SK-N-SH (cell line): ENCODE results near the gene NHS. TPM values are rescaled to one million over a fixed set of nuclear protein-coding genes. Genes with fewer than 3 reads are reported as not detected.

Experiments used
- CTCF ChIA-PET: fragments of 300-600, 350-600 bp; formaldehyde crosslinking; extraction: SDS; loops from one replicate; lab custom pipeline; 2021; lab: Yijun Ruan, JAX
- POLR2A ChIA-PET: fragments of 350-600 bp; sonication (Branson Sonifier 250); formaldehyde crosslinking; extraction: SDS; loops from one replicate; lab custom pipeline; 2020; ENCODE audit warnings: antibody characterized with exemption, inconsistent platforms; lab: Yijun Ruan, JAX
- DNase-seq: peaks from one replicate; pipeline ENCODE4 v3.0.0; 2012
- H2AFZ ChIP-seq: fragments of 200-600 bp; sonication (generic); 2 replicates; pipeline ENCODE4 v1.8.1; 2016; ENCODE audit warnings: antibody characterized with exemption, mild to moderate bottlenecking, low read depth
- H3F3A ChIP-seq: fragments of 200-600 bp; sonication (generic); replicated peaks from 2 replicates; pipeline ENCODE3; 2016; ENCODE audit warnings: antibody characterized with exemption, mild to moderate bottlenecking; ENCODE audit not compliant: insufficient read depth
- H3K27ac ChIP-seq, 2 experiments: fragments of 200-500 bp in 1 of 2; fragments of 200-600 bp in 1 of 2; sonication (Bioruptor generic) in 1 of 2; sonication (generic), shearing (Covaris generic) in 1 of 2; 2 replicates each; pipeline versions ENCODE4 v1.5.1 to v1.6.1; 2014 to 2016; ENCODE audit warnings: low read depth in 2 of 2, inconsistent platforms in 1 of 2, low read length in 1 of 2, mild to moderate bottlenecking in 1 of 2, mixed read lengths in 1 of 2
- H3K27me3 ChIP-seq: fragments of 200-600 bp; sonication (generic), shearing (Covaris generic); 2 replicates; pipeline ENCODE4 v1.6.1; 2016; ENCODE audit warnings: mixed run types; ENCODE audit not compliant: insufficient read depth
- H3K36me3 ChIP-seq, 2 experiments: fragments of 200-500 bp in 1 of 2; fragments of 200-600 bp in 1 of 2; sonication (Bioruptor generic) in 1 of 2; sonication (generic) in 1 of 2; replicated peaks in 1 of 2; 2 replicates each; pipeline versions ENCODE3 to v1.5.1; 2014 to 2016; ENCODE audit warnings: low read length in 1 of 2, mild to moderate bottlenecking in 1 of 2; ENCODE audit not compliant: insufficient read depth in 2 of 2, control insufficient read depth in 1 of 2
- H3K4me1 ChIP-seq, 2 experiments: fragments of 200-500 bp in 1 of 2; fragments of 200-600 bp in 1 of 2; sonication (Bioruptor generic) in 1 of 2; sonication (generic), shearing (Covaris generic) in 1 of 2; 2 replicates each; pipeline versions ENCODE4 v1.5.1 to v1.6.1; 2014 to 2016; ENCODE audit warnings: low read depth in 1 of 2, low read length in 1 of 2, mixed run types in 1 of 2; ENCODE audit not compliant: insufficient read depth in 2 of 2, control insufficient read depth in 1 of 2
- H3K4me2 ChIP-seq: fragments of 200-600 bp; sonication (generic), shearing (Covaris generic); 2 replicates; pipeline ENCODE4 v1.6.1; 2017; ENCODE audit warnings: mixed run types
- H3K4me3 ChIP-seq, 2 experiments: fragments of 200-500 bp in 1 of 2; fragments of 200-600 bp in 1 of 2; sonication (Bioruptor generic) in 1 of 2; sonication (generic), shearing (Covaris generic) in 1 of 2; 2 replicates each; pipeline versions ENCODE4 v1.5.1 to v1.8.1; 2014 to 2016; ENCODE audit warnings: low read depth in 2 of 2, inconsistent platforms in 1 of 2, low read length in 1 of 2, mild to moderate bottlenecking in 1 of 2, mixed read lengths in 1 of 2, moderate library complexity in 1 of 2
- H3K79me2 ChIP-seq: fragments of 200-600 bp; sonication (generic); 2 replicates; pipeline ENCODE4 v1.8.1; 2017; ENCODE audit warnings: mild to moderate bottlenecking; ENCODE audit not compliant: insufficient read depth
- H3K9ac ChIP-seq: fragments of 200-600 bp; sonication (generic); 2 replicates; pipeline ENCODE4 v1.6.1; 2017; ENCODE audit warnings: mixed run types
- H3K9me2 ChIP-seq: fragments of 200-600 bp; sonication (generic); 2 replicates; pipeline ENCODE4 v1.6.1; 2017; ENCODE audit warnings: mixed run types
- H3K9me3 ChIP-seq: fragments of 200-600 bp; sonication (generic); 2 replicates; pipeline ENCODE4 v1.6.1; 2017; ENCODE audit warnings: mixed run types, mild to moderate bottlenecking, moderate library complexity
- H4K20me1 ChIP-seq: fragments of 200-600 bp; sonication (generic); 2 replicates; pipeline ENCODE4 v1.6.1; 2017; ENCODE audit warnings: mild to moderate bottlenecking, mixed run types; ENCODE audit not compliant: insufficient read depth
- FOSL2 ChIP-seq: IDR thresholded peaks from 2 replicates; pipeline ENCODE4 v1.4.0; 2012; ENCODE audit warnings: low read depth, mild to moderate bottlenecking, moderate library complexity, borderline replicate concordance
- GABPA ChIP-seq: IDR thresholded peaks from 2 replicates; pipeline ENCODE4 v1.4.0; 2012; ENCODE audit warnings: low read depth, mild to moderate bottlenecking
- GATA2 ChIP-seq: sonication (generic); formaldehyde crosslinking; IDR thresholded peaks from 2 replicates; pipeline ENCODE4 v1.5.0; 2020; ENCODE audit warnings: mild to moderate bottlenecking, missing genetic modification reagents
- JUND ChIP-seq: IDR thresholded peaks from 2 replicates; pipeline ENCODE4 v1.4.0; 2012
- MXI1 ChIP-seq: IDR thresholded peaks from 2 replicates; pipeline ENCODE4 v1.6.1; 2012; ENCODE audit warnings: mild to moderate bottlenecking, low read depth, low read length, improper control_type of control experiment
- PBX3 ChIP-seq: IDR thresholded peaks from 2 replicates; pipeline ENCODE4; 2012
- POLR2AphosphoS5 ChIP-seq: IDR thresholded peaks from 2 replicates; pipeline ENCODE4 v1.6.1; 2012; ENCODE audit warnings: low read depth, low read length
- TCF12 ChIP-seq: IDR thresholded peaks from 2 replicates; pipeline ENCODE4 v1.4.0; 2012
- WGBS: methylation state at CpG from one replicate; pipeline ENCODE4 v1.1.6; 2017; ENCODE audit warnings: low lambda C conversion rate; 5-methylcytosine and 5-hydroxymethylcytosine counted together
- polyA plus RNA-seq, 3 experiments: library from polyadenylated mRNA; depleted of rRNA; stranded (reverse); fragments of >200 nt; gene quantifications; 2 replicates each; pipeline ENCODE4 v1.2.3, GENCODE V29; 2012
- TF ChIP-seq, protein P1 (sequence below): IDR thresholded peaks from 2 replicates; pipeline ENCODE4 v1.4.0; 2012; ENCODE audit warnings: low read depth, borderline replicate concordance
- TF ChIP-seq, protein P2 (sequence below): IDR thresholded peaks from 2 replicates; pipeline ENCODE4 v1.4.0; 2012; ENCODE audit warnings: low read depth

The NHS gene
- polyA plus RNA-seq, 1 of the 3 experiments (the other 2 are of a cell fraction): 1.0 TPM

- no peak overlapping the region for H3K27ac ChIP-seq
- CTCF ChIA-PET: no interaction called here
- no peaks in the 10 kb centered on the region for H3K9me2 ChIP-seq
- H3K27me3 ChIP-seq: no peaks in the 10 kb centered on the region
- H2AFZ ChIP-seq: no peak overlapping the region
- H3K9ac ChIP-seq: no peak overlapping the region
- TF ChIP-seq GABPA: no peak
- TF ChIP-seq GATA2 (CRISPR knock-in tag): no peak
- TF ChIP-seq PBX3: no peak
- TF ChIP-seq, protein P1, sequence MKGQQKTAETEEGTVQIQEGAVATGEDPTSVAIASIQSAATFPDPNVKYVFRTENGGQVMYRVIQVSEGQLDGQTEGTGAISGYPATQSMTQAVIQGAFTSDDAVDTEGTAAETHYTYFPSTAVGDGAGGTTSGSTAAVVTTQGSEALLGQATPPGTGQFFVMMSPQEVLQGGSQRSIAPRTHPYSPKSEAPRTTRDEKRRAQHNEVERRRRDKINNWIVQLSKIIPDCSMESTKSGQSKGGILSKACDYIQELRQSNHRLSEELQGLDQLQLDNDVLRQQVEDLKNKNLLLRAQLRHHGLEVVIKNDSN: no peak
- no peak for TF ChIP-seq JUND
- TF ChIP-seq, all 33 proteins: peak for 0
- no peak for DNase-seq
- WGBS: 55% methylated on average over 6 of the region's 6 CpGs
- POLR2A ChIA-PET: no interaction called here
- H4K20me1 ChIP-seq: no peaks in the 10 kb centered on the region
- peaks cover 12% of the 10 kb centered on the region for H3F3A ChIP-seq
- no peaks in the 10 kb centered on the region for H3K79me2 ChIP-seq
- H3K9me3 ChIP-seq: no peaks in the 10 kb centered on the region
- H3K4me1 ChIP-seq: peaks cover 3 to 4% of the 10 kb centered on the region in 2 experiments; a peak in 1 of 4 replicates
- no peak overlapping the region for H3K4me3 ChIP-seq
- H3K4me2 ChIP-seq: no peak overlapping the region
- H3K36me3 ChIP-seq: no peaks in the 10 kb centered on the region
Observed at GRCh38 chrX:17587366-17587765, 212.4 kb downstream of the NHS start.

- ChIA-PET POLR2A (interaction anchor here (0.7 kb wide), 1 partner anchor 89 kb away, joined by 3 read pairs; no protein-coding TSS in a partner anchor), CTCF (no interaction called here)
- WGBS: 32% methylated on average over 3 of the region's 3 CpGs
- no peak overlapping the region for H3K9ac ChIP-seq
- no peak for DNase-seq
- H3K79me2 ChIP-seq: no peaks in the 10 kb centered on the region
- no peak overlapping the region for H3K27ac ChIP-seq
- no peaks in the 10 kb centered on the region for H3K9me2 ChIP-seq
- H3K36me3 ChIP-seq: no peaks in the 10 kb centered on the region
- no peak overlapping the region for H3K4me2 ChIP-seq
- no peaks in the 10 kb centered on the region for H3K9me3 ChIP-seq
- H3K4me3 ChIP-seq: no peak overlapping the region
- no peak overlapping the region for H2AFZ ChIP-seq
- peaks cover 12% of the 10 kb centered on the region for H3F3A ChIP-seq
- TF ChIP-seq TCF12 (peak; percentile 15; the same call in 1 of the 2 replicates), PBX3 (peak; percentile 67), POLR2AphosphoS5 (no peak), FOSL2 (peak; percentile 29; the same call in 1 of the 2 replicates), JUND (peak; percentile 23; the same call in 1 of the 2 replicates), MXI1 (no peak)
- TF ChIP-seq, protein P2, sequence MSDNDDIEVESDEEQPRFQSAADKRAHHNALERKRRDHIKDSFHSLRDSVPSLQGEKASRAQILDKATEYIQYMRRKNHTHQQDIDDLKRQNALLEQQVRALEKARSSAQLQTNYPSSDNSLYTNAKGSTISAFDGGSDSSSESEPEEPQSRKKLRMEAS: no peak
- no peaks in the 10 kb centered on the region for H3K27me3 ChIP-seq
- peaks cover 3 to 4% of the 10 kb centered on the region in 2 experiments; a peak in 1 of 4 replicates for H3K4me1 ChIP-seq
- H4K20me1 ChIP-seq: no peaks in the 10 kb centered on the region
Observed at GRCh38 chrX:17588303-17588702, 213.3 kb downstream of the NHS start.
